Thyroid gland (tissue), 4 donors: ENCODE measurements around the gene VAT1L.

Experiments
- CTCF ChIP-seq, 6 experiments: fragments of 200-600 bp in 3 of 6; fragments of 450-650 bp in 3 of 6; sonication (generic) in 3 of 6; IDR thresholded peaks; one replicate each; pipeline ENCODE4 v1.5.1; 2016 to 2019; ENCODE audit warnings: antibody characterized with exemption in 6 of 6, mild to moderate bottlenecking in 2 of 6, inconsistent platforms in 1 of 6, moderate library complexity in 1 of 6
- POLR2A ChIP-seq, 2 donors: fragments of 450-650 bp; IDR thresholded peaks; one replicate each; pipeline ENCODE4 v1.6.1; 2017; ENCODE audit warnings: antibody characterized with exemption in 2 of 2, mild to moderate bottlenecking in 2 of 2, moderate library complexity in 1 of 2

DNA sequence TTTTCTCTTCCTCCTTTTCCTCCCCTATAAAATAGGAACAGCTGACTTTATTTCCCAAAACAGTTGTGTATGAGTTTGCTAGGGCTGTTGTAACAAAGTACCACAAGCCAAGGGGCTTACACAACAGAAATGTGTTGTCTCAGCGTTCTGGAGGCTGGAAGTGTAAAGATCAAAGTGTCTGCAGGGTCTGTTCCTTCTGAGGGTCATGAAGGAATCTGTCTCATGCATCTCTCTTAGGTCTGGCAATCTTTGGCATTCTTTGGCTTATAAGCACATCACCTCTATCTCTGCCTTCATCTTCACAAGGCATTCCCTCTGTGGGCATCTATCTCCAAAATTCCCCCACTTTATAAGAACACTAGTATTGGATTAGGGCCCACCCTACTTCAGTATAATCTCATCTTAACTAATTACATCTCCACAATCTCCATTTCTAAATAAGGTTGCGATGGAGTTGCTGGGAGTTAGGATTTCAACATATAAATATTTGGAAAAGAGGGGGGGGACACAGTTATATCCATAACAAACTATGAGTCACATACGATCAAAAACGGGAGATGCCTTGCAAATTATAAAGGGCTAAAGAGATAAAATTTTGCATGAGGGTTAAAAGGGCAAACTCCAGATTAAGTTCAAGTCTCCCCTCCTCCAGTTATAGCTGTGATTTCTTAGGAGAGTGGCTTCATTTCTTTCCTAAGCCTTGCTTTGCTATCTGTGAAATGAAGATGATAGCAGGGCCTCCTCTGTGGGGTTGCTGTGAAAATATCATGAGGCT lies 109.7 kb downstream of the VAT1L start:
- no peak for TF ChIP-seq CTCF (IDR thresholded peaks at IDR 0.05)
- TF ChIP-seq POLR2A (IDR thresholded peaks at IDR 0.05) = no peak
